Eye (tissue), 1 donor: ENCODE results near the gene RASGEF1C.
"Not testable (repeated sequence)": the region's sequence is repeated elsewhere in the genome, so short reads cannot be mapped to it uniquely, and the experiment has no call there.

Source experiments
- DNase-seq: peaks from one replicate; pipeline ENCODE4 v3.0.0-alpha.2; 2015

RASGEF1C gene

GRCh38 chr5:180210961-180211760 lies 2.1 kb upstream of the RASGEF1C start:
- DNase-seq, result no peak

DNA sequence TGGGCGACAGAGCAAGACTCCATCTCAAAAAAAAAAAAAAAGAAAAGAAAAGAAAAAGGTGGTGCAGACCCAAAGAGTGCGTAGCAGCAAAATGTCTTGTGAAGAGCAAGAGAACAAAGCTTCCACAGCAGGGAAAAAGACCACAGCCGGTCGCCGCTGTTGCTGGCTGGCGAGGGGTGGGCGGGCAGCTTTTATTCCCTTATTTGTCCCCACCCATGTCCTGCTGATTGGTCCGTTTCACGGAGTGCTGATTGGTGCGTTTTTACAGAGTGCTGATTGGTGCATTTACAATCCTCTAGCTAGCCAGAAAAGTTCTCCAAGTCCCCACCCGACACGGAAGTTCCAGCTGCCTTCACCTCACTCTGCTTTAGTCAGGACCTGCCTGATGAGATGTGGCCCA lies 1.1 kb upstream of the RASGEF1C start:
- DNase-seq, result not testable (repeated sequence)

- peak; percentile 72 for DNase-seq
These were observed 453 bp downstream of the RASGEF1C start for GRCh38 chr5:180208435-180209081.

- DNase-seq, result peak; percentile 11
These were observed 975 bp downstream of the RASGEF1C start for GRCh38 chr5:180208038-180208434.

GRCh38 chr5:180207593-180207992 lies 1.4 kb downstream of the RASGEF1C start:
- DNase-seq, result peak; percentile 13

DNA sequence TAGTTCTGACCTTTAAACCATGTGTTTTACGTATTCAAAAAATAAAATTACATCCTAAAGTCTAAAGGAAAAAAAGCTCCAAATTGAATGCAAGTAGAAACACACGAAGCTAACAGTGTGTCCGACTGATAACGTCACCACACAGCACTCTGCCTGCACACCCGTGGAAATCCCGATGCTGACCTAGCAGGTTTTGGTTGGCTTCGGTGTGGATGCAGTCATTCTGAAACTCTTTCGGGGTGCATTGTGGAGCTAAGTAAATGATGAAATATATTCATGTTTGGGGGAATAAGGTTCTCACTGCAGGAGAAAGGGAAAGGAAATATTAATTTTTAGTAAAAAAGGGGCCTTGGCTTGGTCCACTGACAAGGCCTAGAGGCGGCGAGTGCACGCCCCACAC lies 2.0 kb downstream of the RASGEF1C start:
- DNase-seq, result no peak

GRCh38 chr5:180205916-180206315 lies 3.1 kb downstream of the RASGEF1C start:
- no peak for DNase-seq

DNA sequence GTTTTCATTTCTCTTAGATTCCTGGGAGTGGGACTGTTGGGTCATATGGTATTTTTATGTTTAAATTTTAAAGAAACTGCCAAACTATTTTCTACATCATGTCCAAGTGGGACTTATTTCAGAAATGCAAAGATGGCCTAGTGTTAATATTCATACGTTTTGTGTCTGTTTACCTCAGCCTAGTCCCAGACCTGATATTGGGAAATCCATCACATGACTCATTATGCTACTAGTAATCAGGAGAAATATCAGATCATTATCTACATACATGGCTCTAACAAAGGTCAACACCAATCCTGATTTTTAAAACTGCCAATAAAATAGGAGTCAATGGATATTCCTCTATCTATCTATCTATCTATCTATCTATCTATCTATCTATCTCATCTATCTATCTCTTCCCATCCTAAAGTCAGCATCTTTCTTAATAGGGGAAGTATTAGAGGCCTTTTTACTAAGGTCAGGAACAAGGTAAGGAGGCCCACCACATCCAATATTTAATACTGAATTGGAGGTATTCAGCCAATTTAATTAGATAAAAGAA lies 4.7 kb downstream of the RASGEF1C start:
- DNase-seq, result no peak

- DNase-seq, result no peak
These were observed 6.0 kb downstream of the RASGEF1C start for GRCh38 chr5:180202939-180203573.

GRCh38 chr5:180201051-180201987 lies 7.7 kb downstream of the RASGEF1C start:
- DNase-seq, result peak; percentile 65

DNA sequence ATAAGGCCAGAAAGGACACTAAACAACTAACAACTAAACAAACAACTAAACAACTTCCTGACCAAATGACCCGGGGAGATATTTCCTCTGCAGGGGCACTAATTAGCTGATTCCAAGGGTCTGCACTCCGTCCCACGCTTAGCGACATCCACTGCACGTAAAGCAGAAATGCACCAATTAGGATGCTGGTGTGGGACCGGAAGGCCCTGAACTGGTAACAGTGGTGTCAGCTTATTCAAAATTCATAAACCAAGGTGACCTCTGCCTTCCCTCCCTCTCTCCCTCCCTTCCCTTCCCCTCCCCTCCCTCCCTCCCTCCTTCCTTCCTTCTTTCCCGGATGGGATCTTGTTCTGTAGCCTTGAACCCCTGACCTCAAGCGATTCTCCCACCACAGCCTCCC lies 9.6 kb downstream of the RASGEF1C start:
- no peak for DNase-seq

GRCh38 chr5:180198208-180198607 lies 10.8 kb downstream of the RASGEF1C start:
- no peak for DNase-seq

- no peak for DNase-seq
These were observed 11.9 kb downstream of the RASGEF1C start for GRCh38 chr5:180197016-180197702.

GRCh38 chr5:180194410-180195345 lies 14.3 kb downstream of the RASGEF1C start:
- no peak for DNase-seq

DNA sequence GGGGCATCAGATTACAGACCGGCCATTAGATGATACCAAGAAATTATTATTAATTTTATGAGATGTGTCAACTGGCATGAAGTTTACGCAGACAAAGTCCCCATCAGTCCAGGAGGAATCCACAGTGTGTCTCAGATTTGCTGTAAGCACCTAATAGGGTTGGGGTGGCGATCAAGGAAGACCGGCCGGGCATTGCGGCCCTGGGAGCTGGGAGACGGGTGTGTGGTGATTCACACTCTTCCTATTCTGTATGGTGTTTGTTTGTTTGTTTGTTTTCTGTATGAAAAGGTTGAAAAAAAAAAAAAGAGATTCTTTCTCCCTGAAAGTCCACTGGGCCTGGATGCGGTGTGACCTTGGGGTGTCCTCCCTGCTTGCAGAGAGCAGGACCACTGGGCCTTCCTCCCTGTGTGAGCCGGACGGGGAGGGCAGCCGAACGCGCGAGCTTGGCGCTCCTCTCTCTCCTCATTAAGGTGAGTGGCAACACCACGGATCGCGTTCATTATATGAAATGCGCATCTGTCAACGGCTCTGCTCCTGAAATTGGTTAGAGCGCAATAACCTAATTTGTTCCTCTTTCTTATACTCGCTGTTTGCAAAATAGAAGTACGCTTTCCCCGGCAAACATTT lies 15.1 kb downstream of the RASGEF1C start:
- DNase-seq, result no peak

- DNase-seq, result no peak
These were observed 17.3 kb downstream of the RASGEF1C start for GRCh38 chr5:180191716-180192115.

GRCh38 chr5:180187767-180188166 lies 21.2 kb downstream of the RASGEF1C start:
- DNase-seq, result no peak

- DNase-seq, result no peak
These were observed 28.2 kb downstream of the RASGEF1C start for GRCh38 chr5:180180846-180181245.

- DNase-seq, result no peak
These were observed 28.6 kb downstream of the RASGEF1C start for GRCh38 chr5:180180421-180180820.
